Endodermal cell (in vitro differentiated cells): ENCODE data around the gene CYP2U1. TPM values are rescaled to one million over a fixed set of nuclear protein-coding genes. Genes with fewer than 3 reads are reported as not detected.

Source experiments
- DNase-seq: peaks from one replicate; pipeline ENCODE4 v3.0.0-alpha.2; 2017
- H3K27ac ChIP-seq: 2 replicates; pipeline ENCODE4 v1.5.1; 2013; ENCODE audit warnings: mild to moderate bottlenecking, low read depth, low read length, moderate library complexity
- H3K27me3 ChIP-seq: 2 replicates; pipeline ENCODE4 v1.6.1; 2013; ENCODE audit warnings: mild to moderate bottlenecking, low read length, moderate library complexity; ENCODE audit not compliant: insufficient read depth, control insufficient read depth, poor library complexity, severe bottlenecking
- H3K36me3 ChIP-seq: 2 replicates; pipeline ENCODE4 v1.7.0; 2013; ENCODE audit warnings: mild to moderate bottlenecking, low read length, moderate library complexity; ENCODE audit not compliant: control insufficient read depth, insufficient read depth
- H3K4me1 ChIP-seq: one replicate; pipeline ENCODE4 v1.7.0; 2013; ENCODE audit warnings: low read length; ENCODE audit not compliant: control insufficient read depth, insufficient read depth
- H3K4me3 ChIP-seq: 2 replicates; pipeline ENCODE4 v1.5.1; 2013; ENCODE audit warnings: mild to moderate bottlenecking, low read length, moderate library complexity
- H3K9ac ChIP-seq: 2 replicates; pipeline ENCODE4 v1.6.1; 2013; ENCODE audit warnings: mild to moderate bottlenecking, low read length, moderate library complexity; ENCODE audit not compliant: poor library complexity, severe bottlenecking; ENCODE audit errors: extremely low read depth
- H3K9me3 ChIP-seq: 2 replicates; pipeline ENCODE4 v1.6.1; 2013; ENCODE audit warnings: mild to moderate bottlenecking, low read length, moderate library complexity; ENCODE audit not compliant: control insufficient read depth
- H3K27ac Mint-ChIP-seq: 2 replicates; pipeline ENCODE4 v1.8.0; 2020; ENCODE audit warnings: mixed read lengths
- H3K27me3 Mint-ChIP-seq: 2 replicates; pipeline ENCODE4 v1.8.0; 2021; ENCODE audit warnings: mild to moderate bottlenecking, mixed read lengths; ENCODE audit not compliant: insufficient read depth
- H3K36me3 Mint-ChIP-seq: 2 replicates; pipeline ENCODE4 v1.8.0; 2020; ENCODE audit warnings: low read depth, mixed read lengths
- H3K4me1 Mint-ChIP-seq: 2 replicates; pipeline ENCODE4 v1.8.0; 2020; ENCODE audit warnings: mixed read lengths
- H3K4me3 Mint-ChIP-seq: 2 replicates; pipeline ENCODE4 v1.8.0; 2020; ENCODE audit warnings: mild to moderate bottlenecking, moderate library complexity, mixed read lengths
- H3K9me3 Mint-ChIP-seq: 2 replicates; pipeline ENCODE4 v1.8.0; 2020; ENCODE audit warnings: mild to moderate bottlenecking, mixed read lengths
- WGBS, 2 experiments: methylation state at CpG; one replicate each; pipeline versions ENCODE4 v1.1.5 to v1.1.7; 2013; ENCODE audit warnings: missing lambda C conversion rate in 2 of 2, mixed read lengths in 1 of 2; ENCODE audit not compliant: insufficient coverage in 1 of 2, insufficient read length in 1 of 2; 5-methylcytosine and 5-hydroxymethylcytosine counted together
- total RNA-seq, 2 donors: library from RNA; stranded (reverse); fragmentation: NEBNext Ultra II Directional in 1 of 2; extraction: Animal tissue kit (Norgen Biotek cat#: 25700) in 1 of 2; gene quantifications; 2 replicates in 1 of 2; 3 replicates in 1 of 2; pipeline ENCODE4 v1.2.1, GENCODE V29; 2021
- TF ChIP-seq, protein P1 (sequence below): fragments of 200-600 bp; sonication (generic); conservative IDR thresholded peaks from 2 replicates; pipeline ENCODE4 v1.5.0; 2021; ENCODE audit warnings: antibody characterized with exemption, mild to moderate bottlenecking

CYP2U1 gene
- total RNA-seq, 2 donors from 2014 or later, result 2.2 to 3.7 TPM

DNA sequence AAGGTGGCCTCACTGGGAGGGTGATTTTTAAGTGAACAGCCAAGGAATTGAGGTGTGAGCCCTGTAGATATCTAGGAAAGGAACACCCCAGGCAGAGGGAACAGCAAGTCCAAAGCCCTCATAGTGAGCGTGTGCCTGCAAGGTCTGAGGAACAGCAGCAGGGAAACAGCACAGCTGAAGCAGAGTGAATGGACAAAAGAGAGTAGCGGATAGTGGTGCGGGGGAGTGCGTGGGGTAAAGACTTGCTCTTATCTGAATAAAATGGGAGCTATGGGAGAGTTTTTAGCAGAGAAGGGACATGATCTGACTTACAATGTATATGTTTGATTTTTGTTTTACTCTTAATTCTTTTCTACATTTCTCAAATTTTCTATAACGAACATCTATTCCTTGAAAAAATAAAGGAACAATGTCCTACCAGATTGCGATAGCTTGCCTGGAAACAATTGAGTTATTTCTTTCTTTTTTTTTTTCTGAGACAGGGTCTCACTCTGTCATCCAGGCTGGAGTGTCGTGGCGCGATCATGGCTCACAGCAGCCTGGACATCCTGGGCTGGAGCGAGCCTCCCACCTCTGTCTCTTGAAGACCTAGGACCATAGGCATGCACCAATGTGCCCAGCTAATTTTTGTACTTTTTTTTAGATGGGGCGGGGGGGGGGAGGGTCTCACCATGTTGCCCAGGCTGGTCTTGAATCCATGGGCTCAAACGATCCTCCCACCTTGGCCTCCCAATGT, 38.9 kb downstream of the CYP2U1 start:
- H3K36me3 Mint-ChIP-seq, result no peaks in the 10 kb centered on the region
- Histone ChIP-seq H3K4me1 (no peaks in the 10 kb centered on the region), H3K27ac (no peak overlapping the region), H3K4me3 (no peak overlapping the region), H3K36me3 (no peaks in the 10 kb centered on the region), H3K27me3 (no peaks in the 10 kb centered on the region), H3K9ac (no peak overlapping the region), H3K9me3 (no peaks in the 10 kb centered on the region)
- 91 to 96% methylated on average over 7 to 12 of the region's 12 CpGs for WGBS, 2 experiments
- no peaks in the 10 kb centered on the region for H3K9me3 Mint-ChIP-seq
- no peak overlapping the region for H3K4me3 Mint-ChIP-seq
- TF ChIP-seq, protein P1, sequence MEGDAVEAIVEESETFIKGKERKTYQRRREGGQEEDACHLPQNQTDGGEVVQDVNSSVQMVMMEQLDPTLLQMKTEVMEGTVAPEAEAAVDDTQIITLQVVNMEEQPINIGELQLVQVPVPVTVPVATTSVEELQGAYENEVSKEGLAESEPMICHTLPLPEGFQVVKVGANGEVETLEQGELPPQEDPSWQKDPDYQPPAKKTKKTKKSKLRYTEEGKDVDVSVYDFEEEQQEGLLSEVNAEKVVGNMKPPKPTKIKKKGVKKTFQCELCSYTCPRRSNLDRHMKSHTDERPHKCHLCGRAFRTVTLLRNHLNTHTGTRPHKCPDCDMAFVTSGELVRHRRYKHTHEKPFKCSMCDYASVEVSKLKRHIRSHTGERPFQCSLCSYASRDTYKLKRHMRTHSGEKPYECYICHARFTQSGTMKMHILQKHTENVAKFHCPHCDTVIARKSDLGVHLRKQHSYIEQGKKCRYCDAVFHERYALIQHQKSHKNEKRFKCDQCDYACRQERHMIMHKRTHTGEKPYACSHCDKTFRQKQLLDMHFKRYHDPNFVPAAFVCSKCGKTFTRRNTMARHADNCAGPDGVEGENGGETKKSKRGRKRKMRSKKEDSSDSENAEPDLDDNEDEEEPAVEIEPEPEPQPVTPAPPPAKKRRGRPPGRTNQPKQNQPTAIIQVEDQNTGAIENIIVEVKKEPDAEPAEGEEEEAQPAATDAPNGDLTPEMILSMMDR, result no peak
- no peaks in the 10 kb centered on the region for H3K4me1 Mint-ChIP-seq
- no peak for DNase-seq
- H3K27ac Mint-ChIP-seq, result no peak overlapping the region
- H3K27me3 Mint-ChIP-seq, result no peaks in the 10 kb centered on the region

DNA sequence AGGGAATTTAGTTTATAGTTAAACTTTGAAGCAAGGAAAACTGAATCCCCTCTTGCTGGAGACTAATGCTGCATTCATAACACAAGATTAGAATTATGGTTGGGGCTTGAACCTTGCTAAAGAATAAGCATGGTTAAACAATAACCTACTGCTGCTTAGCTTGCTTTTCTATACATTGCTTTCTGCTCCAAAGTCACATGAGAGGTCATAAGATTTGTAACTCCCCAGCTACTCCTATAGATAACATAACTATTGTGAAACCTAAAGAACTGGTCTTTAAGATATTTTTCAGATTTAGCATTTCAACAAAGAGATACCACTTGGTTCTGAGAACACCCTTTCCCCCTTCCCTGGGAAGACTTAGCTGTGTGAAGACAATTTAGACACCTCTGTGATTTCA, 41.3 kb downstream of the CYP2U1 start:
- H3K4me3 Mint-ChIP-seq, result no peak overlapping the region
- no peak overlapping the region for H3K27ac Mint-ChIP-seq
- DNase-seq, result no peak
- H3K9me3 Mint-ChIP-seq, result no peaks in the 10 kb centered on the region
- TF ChIP-seq, protein P1, result no peak
- H3K36me3 Mint-ChIP-seq, result no peaks in the 10 kb centered on the region
- H3K9ac ChIP-seq, result no peak overlapping the region
- no peaks in the 10 kb centered on the region for H3K4me1 Mint-ChIP-seq
- no peaks in the 10 kb centered on the region for H3K36me3 ChIP-seq
- H3K27ac ChIP-seq, result no peak overlapping the region
- H3K4me3 ChIP-seq, result no peak overlapping the region
- no peaks in the 10 kb centered on the region for H3K27me3 ChIP-seq
- H3K9me3 ChIP-seq, result no peaks in the 10 kb centered on the region
- H3K27me3 Mint-ChIP-seq, result no peaks in the 10 kb centered on the region
- H3K4me1 ChIP-seq, result no peaks in the 10 kb centered on the region

DNA sequence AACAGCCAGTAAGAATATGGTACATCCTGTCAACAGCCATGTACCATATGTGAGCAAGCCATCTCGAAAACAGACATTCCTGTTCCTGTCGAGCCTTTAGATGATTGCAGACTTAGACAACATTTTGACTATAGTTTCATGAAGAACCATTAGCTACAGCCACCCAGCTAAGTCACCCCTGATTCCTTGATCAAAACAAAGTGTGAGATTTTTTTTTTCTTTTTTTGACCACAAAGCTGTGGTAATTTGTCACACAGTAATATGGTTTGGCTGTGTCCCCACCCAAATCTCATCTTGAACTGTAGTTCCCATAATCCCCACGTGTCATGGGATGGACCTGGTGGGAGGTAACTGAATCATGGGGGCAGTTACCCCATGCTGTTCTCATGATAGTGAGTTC, 43.2 kb downstream of the CYP2U1 start:
- Mint-ChIP-seq H3K9me3 (no peaks in the 10 kb centered on the region), H3K27me3 (no peaks in the 10 kb centered on the region), H3K36me3 (no peaks in the 10 kb centered on the region), H3K4me1 (no peaks in the 10 kb centered on the region), H3K27ac (no peak overlapping the region), H3K4me3 (no peak overlapping the region)
- no peak overlapping the region for H3K9ac ChIP-seq
- TF ChIP-seq, protein P1, result no peak
- no peaks in the 10 kb centered on the region for H3K9me3 ChIP-seq
- no peak overlapping the region for H3K27ac ChIP-seq
- no peak overlapping the region for H3K4me3 ChIP-seq
- H3K27me3 ChIP-seq, result no peaks in the 10 kb centered on the region
- no peak for DNase-seq
- H3K36me3 ChIP-seq, result no peaks in the 10 kb centered on the region
- WGBS, 2 experiments, result 89 to 100% methylated on average over 2 to 3 of the region's 3 CpGs
- no peaks in the 10 kb centered on the region for H3K4me1 ChIP-seq
